MM.1S (cell line): ENCODE measurements around the gene CTBP1.

ENCODE experiments used
- CTCF ChIP-seq: fragments of 300-600 bp; sonication (generic); IDR thresholded peaks from 2 replicates; pipeline ENCODE4 v1.5.1; 2016; ENCODE audit warnings: antibody characterized with exemption, low read length, mixed read lengths
- EZH2 ChIP-seq: fragments of 300-600 bp; sonication (generic); optimal IDR thresholded peaks from 2 replicates; pipeline ENCODE3; 2017; ENCODE audit warnings: low read depth, mild to moderate bottlenecking, antibody characterized with exemption, low read length, mixed read lengths
- EZH2phosphoT487 ChIP-seq: fragments of 300-600 bp; sonication (generic); IDR thresholded peaks from 2 replicates; pipeline ENCODE4 v1.6.1; 2018; ENCODE audit warnings: antibody characterized with exemption, low read length

- no peak for TF ChIP-seq CTCF
- no peak for TF ChIP-seq EZH2
- no peak for TF ChIP-seq EZH2phosphoT487
Observed at GRCh38 chr4:1230316-1230715, 18.6 kb downstream of the CTBP1 start.
